HG03439 (cell line): ENCODE measurements around the gene RAP2A.

Experiments used
- ATAC-seq: cut with Tn5 transposase; IDR thresholded peaks from one replicate; pipeline ENCODE4 v1.9.1; 2021; ENCODE audit warnings: mild to moderate bottlenecking, moderate library complexity; ENCODE audit not compliant: unreplicated experiment

The RAP2A gene

DNA sequence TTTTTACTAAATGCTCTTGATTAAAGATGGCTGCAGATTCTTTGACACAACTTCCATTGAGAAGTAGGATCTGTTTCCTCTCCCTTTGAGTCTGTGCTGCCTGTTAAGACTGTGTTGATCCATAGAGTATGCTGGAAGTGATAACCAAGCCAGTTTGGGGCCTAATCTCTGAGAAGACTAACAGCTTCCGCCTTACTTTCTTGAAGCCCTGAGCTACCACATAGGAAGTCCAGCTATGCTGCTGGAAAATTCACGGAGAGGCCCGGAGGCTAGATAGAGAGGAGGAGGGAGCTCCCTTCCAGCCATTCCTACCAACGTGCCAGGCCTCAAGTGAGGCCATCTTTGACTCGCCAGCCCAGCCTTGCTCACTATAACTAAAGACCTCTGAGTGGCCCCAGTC, 12.5 kb downstream of the RAP2A start:
- no peak for ATAC-seq

DNA sequence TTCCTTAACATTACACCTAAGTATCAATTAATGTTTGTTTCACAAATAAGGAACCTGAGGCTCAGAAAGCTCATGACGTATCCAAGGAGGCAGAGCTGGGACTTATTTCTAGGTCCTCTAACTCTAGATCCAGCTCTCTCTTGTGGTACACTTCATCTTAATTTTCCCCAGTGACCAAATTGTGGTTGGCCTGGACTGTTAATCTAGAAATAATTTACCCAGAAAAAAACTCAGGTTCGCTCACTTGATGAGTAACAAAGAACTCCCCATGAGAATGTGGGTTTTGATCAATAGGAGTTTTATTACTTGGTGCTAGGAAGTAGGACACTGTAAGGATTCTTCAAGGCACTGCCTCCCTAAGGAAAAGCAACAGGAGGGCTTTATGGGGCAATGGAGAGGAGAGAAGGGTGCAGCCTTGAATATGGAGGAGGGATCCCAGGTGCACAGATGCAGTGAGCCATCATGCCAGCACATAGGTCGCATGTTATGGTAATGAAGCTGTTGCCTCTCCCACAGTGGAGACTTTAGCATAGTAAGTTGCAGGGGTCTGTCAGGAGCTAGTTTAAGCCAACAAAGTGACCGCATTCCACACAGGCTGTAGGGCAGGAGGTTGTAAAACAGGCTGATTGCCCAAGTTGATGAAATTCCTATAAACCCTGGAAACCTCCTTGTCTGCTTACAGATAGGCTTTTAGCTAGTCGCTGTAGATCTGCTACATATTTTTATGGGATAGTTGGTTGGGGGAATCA, 14.7 kb downstream of the RAP2A start:
- no peak for ATAC-seq

DNA sequence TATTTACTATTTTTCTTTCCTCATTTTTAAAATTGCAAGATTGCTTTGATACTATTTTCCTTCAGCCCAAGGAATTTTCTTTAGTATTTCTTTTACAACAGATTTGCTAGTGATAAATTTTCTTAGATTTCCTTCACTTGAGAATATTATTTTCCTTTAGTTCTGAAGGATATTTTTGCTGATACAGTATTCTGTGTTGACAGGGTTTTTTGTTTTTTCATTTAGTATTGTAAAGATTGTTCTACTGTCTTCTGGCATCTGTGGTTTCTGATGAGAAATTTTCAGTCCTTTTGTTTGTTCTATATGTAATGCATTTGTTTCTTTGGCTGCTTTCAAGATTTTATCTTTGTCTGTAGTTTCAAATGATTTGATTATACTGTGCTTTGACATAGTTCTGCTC, 20.7 kb downstream of the RAP2A start:
- ATAC-seq = no peak

DNA sequence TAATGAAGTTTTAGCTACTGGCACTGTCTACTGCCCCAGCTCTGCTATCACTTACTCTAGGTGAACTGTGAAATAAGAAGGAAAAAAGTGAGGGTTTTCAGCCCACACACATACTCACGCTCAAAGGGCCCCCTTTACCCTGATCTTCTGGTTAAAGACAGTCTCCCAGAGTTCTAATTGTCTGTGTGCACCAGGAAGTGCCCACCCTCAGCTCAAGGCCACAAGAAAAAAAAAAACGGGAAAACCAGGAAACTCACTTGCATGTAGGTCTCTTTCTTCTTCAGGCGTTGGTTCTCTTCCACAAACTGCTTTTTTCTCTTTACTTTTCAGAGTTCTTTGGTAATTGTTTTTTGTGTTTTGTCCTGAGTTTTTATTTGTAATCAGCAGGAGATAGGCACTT, 22.1 kb downstream of the RAP2A start:
- ATAC-seq = no peak

DNA sequence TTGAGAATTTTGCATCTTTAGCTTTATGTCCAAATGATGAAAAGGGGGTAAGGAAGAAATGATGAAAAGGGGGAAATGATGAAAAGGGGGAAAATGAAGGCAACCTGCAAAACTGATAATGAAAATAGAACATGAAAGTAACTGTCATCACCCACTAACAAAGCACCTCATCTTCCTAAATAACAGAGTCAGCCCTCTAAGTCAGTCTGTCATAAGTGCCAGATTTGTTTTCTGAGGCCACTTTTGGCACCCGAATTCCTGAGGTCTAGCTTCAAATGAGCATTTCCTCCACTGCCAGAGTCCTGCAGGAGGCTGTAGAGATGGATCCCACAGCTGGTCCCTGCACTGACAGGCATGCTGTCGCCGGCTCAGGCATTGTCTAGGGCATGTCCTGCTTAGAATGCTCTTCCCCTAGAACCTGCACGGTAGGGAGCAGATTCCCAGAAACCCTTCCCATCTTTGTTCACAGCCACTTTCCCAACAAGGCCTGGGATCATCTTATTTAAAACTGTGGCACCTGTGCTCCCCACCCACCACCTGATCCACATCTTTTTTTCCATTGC, 25.3 kb downstream of the RAP2A start:
- peak; percentile 41 for ATAC-seq

DNA sequence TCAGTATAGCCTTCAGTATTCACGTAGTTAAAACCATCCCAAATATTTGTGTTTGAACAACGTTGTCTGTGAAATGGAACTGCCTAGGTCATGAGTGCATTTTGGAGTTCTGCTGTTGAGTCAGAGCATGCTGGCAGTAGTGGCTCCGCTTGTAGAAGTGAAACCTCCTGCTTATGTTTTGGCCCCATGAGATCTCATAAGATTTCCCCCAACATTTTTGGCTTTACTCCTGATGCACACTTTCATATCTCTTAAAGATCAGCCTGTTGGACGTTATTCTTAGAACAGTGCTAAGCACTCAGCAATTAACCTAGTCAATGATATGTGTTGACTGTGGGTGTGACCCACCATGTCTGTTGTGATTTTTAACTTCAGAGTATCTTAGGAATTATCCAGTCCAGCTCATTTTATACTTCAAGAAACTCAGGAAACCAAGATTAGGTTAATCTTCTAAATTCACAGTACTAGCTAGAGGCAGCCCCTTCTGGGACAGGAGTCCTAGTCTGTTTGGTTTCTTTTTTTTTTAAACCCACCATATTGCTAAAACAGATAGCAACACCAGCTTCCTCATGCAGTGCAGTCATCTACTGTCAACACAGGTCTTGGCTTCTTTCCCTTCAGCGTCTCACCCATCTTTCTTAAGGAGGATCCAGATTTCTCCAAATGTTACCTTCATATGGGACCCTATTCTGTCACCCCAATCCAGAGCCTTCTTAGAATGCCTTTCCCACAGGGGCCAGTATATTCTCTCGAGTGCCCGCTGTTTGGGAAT, 26.2 kb downstream of the RAP2A start:
- peak; percentile 96 for ATAC-seq

DNA sequence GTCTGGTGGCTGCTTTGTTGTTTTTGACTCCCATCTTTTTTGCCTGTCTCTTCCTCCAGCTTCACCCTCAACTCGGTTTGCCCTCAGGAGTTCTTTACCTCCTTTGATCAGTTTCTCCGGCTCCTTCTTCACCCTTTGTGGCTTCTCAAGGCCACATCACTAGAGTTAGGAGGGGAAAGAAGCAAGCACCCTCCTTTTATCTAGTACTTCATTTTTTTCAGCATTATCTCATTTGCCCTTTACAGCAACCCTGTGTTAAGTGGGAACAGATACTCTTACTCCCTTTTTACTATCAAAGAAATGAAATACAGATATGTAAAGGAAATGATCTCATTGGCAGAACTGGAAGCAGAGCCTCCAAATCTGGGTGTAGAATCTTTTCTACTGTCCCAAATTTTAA, 26.9 kb downstream of the RAP2A start:
- ATAC-seq = no peak

DNA sequence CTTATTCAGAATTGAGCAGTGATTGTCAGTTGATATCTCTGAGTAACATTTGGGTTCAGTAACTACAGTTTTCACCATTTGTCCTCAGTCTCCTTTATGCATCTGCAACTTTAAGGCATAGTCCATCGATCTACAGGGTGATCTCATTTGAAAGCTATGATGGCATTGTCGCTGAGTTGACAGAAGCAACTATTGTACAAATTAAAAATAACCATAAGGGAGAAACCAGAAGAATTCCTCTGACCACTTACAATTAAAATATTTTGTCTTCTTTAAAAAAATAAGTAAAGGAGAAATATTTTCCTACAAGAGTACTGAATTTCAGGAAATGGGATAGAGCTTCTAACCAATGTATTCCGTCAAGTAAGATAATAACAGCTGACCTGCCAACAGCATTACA, 30.6 kb downstream of the RAP2A start:
- ATAC-seq = no peak

DNA sequence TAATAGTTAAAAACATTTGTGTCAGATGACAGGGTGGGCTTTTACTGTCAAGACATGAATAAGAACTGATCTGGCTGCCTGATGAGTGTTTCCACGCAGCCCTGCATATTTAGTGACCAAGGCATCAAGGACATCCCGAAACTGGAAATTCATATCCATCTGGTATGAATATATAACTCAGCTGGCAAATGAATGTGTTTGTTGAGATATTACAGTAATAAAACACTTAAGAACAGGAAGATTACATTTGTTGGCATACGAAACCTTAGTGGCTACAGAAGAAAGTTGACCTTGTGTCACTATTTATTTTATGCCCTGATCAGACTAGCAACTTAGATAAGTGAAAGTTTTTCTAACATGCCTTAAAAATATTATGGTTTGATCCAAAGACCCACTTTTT, 32.8 kb downstream of the RAP2A start:
- ATAC-seq = no peak

DNA sequence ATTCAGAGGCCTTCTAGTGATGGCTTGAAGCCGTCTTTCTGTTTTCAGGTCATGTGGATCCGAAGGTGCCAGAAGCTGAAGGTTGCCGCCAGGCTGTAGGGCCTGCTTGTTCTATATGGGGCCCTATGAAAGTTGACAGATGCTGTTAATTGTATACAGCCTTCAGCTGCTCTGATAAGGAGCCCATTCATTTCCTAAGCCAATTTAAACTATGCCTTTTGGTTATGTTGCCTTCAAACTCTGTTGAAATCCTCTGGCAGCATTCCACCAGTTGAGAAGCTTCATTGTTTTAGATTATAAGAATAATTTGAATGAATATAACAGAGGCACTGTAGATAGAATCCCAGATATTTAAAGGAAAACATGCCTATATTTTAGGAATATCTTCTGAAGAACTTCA, 34.4 kb downstream of the RAP2A start:
- ATAC-seq = no peak

DNA sequence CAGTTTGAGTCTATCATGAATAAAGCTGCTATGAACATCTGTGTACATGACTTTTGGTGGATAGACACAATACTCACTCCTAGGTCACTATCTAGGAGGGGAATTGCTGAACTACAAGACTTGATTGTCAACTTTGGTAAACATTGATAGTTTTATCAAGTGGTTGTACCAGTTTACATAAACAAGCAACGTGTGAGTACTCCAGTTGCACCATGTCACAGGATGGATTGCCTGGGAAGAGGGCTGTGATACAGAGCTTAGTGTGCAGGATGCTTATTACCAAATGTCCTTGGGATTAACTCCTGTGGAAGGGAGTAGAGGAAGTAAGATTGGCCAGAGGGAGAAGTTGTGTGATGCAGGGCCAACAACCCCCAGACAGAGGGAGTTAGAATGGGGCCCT, 37.7 kb downstream of the RAP2A start:
- no peak for ATAC-seq

DNA sequence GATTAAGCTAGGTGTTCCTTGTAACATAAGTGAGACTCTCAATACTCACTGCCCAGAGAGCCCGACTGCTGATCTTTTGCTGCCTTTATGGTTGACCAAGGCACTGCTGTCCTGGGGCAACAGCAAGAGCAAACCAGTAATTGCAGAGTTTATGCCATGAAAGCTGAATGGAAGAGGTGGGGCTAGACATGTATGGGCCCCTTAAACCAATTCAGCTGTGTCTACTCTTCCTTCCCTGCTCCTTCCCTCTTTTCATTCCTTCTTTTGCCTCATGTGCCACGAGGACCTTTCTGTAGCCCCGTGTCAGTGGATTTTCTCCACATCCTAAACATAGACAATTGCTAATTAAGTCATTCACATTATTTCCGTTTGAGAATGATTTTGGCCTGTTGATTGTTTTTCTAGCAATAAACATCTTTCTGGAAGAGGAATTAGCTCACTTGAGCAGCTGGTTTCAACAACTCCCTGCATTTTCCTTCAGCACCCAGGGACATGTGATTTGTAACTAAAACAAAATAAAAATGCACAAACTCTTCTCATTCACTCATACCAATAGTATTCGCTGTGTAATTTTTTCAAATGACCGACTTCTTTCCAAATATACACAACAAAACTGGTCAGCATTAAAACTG, 40.5 kb downstream of the RAP2A start:
- no peak for ATAC-seq

DNA sequence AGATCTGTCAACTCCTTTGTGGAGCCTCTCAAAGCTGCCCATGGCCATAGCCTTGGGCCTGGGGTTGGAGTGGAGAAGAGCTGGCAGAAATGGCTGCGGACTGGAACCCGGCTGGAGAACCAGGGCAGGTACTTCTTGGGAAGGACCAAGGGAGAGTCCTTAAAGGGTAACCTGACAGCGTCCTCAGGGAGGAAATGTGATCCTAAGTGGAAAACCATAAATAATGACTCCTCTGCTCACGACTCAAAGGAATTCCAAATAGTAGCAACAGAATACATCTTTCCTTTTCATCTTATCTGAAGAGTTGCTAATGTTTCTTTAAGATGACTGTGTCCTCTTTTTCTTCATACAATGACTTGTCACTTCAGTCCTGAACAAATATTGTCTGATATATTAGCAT, 41.0 kb downstream of the RAP2A start:
- no peak for ATAC-seq

DNA sequence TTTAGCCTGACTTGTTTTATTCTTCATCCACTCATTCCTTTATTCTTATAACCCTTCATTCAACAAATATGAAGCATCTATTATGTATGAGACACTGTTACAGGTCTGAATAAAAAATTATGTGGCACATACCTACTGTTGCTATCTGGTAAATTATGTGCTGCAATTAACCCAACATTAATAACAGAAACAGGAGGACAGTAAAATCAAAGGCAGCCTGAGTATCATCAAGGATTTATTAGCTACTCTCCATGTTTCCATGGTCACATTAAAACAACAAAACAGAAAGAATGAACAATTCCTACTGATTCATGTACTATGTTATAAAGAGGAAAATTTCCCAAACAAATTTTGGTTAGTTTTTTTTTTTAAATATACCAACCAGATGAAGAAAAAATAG, 43.9 kb downstream of the RAP2A start:
- ATAC-seq = no peak

DNA sequence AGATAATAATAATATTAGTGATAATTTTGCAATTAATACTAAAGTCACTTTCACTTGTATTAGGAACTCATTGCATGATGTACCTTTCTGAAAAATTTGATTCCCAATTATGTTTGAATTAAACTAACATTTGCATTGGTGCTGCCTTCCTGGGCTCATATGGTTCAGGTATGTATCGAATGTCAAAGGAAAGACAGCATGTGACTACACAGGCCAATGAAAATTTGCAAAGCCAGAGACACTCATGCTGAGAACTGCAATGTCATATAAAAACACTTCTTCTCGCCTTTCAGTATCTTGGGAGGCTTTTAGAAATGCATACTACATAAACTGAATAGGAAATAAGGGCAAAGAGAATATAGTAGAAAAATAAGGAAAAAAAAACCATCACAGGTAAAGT, 44.3 kb downstream of the RAP2A start:
- ATAC-seq = no peak

DNA sequence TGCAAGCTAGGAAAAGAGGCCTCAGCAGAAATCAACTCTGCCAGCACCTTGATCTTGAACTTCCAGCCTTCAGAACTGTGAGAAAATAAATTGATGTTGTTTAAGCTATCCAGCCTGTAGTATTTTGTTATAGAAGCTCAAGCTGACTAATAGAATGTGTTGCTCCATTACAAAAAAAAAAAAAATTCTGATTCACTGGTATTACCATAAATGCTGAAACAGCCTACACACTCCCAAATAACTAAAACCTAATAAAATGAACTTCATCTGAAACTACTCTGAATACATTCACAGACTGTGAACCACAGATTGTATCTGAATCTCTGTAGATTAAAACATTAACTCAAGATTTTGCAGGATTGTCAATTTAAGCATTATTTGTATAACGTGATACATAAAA, 49.5 kb downstream of the RAP2A start:
- ATAC-seq = no peak

DNA sequence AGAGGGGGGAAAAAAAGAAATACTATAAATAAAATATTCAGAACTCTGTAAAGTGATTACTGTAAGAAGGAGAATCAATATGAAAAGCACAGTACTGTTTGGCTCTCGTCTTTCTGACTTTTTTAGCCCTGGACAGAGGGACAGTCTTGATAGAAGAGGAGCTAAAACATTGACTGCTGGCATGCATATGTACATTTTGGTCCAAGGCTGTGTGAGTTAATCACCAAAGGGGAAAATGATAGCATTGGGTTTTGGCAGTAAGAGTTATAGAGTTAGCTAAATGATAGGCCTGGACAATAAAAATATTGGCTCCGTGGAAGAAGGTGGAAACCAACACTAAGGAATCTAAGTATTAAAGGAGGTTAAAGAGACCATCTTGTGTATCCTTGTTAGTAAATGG, 50.3 kb downstream of the RAP2A start:
- ATAC-seq = no peak

DNA sequence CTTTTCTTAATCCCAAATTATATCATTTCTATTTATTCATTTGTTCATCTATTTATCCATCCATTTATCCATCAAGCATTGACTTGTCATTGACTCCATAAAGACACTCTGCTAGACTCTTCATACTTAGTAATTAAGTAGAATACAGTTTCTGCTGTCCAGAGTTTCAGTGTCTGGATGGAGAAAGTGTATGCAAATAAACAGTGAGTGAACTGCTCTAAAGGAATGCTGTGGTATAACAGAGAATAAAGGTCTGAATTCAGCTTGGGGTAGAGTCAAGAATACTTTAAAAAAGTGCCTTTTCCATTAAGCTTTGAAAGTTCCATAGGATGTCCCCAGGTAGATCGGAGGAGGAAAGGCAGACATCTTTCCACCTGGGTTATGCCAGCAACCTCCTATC, 51.4 kb downstream of the RAP2A start:
- no peak for ATAC-seq

DNA sequence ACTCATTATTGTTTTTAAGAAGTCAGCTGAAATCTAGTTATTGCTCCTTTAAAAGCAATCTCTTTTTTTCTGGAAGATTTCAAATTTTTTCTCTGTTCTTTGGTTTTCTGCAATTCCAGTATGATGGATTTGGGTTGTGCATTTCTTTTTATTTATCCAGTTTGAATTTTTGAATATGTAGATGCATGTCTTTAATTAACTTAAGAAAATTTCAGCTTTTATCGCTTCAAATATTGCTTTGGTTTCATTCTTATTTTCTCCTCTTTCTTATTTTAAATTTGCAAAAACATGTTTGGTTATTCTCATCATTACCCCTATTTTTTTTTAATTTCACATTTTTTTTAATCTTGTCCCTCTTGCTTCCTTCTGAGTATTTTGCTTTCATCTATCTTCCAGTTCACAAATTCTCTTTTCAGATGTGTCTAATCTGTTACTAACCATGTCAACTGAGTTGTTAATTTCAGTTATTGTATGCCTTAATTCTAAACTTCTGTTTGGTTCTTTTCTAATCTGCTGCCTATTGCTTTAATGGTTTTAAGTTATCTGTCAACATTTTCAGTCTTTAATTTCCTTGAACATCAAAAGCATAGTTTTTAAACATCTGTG, 56.8 kb downstream of the RAP2A start:
- no peak for ATAC-seq

DNA sequence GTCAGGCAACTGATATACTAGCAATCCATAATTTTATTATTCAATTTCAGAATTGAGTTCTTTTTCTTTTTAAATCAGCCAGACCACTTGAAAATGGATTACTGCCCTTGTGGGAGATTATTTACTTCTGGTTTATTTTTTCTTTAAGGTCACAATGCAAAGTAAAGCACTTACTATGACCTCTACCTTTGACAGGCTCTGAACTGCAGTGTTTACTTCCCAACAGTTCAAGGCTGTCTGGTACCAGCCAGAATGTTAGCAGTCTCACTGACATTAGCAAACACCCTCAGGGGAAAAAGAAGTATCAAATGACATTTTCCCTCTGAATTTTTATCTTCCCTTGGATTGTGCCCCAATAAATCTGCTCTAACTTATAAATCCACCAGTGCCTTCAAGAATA, 57.5 kb downstream of the RAP2A start:
- no peak for ATAC-seq

DNA sequence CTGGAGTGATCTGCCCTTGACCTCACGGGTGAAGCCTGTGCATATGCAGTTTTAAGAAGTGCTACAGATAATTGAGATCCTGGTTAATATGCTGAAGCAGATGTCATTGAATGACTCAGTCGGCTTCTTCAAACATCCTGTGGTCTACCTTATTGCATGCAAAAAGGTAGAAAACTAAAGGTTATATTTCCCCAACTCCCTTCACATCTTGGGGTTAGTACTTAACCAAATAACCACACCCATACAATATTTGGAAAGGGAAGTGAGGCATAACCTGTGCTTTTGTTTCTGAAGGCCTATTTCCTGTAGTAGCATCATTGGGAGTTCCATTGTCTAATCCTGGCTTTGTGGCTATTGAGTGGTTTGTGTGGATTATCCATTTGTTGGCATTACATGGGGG, 58.3 kb downstream of the RAP2A start:
- no peak for ATAC-seq
